Breast epithelium (tissue), 4 donors: Measurements from ENCODE around the gene C16orf96. TPM values are rescaled to one million over a fixed set of nuclear protein-coding genes. Genes with fewer than 3 reads are reported as not detected.

ENCODE experiments used
- DNase-seq, 2 donors: peaks; one replicate each; pipeline ENCODE4 v3.0.0-alpha.2; 2019; ENCODE audit warnings: low spot score in 2 of 2
- H3K27ac ChIP-seq, 2 donors: fragments of 200-600 bp; sonication (generic) in 1 of 2; one replicate each; pipeline ENCODE4 v1.5.1; 2016 to 2019; ENCODE audit warnings: mild to moderate bottlenecking in 1 of 2
- H3K27me3 ChIP-seq, 2 donors: fragments of 200-600 bp; sonication (generic) in 1 of 2; one replicate each; pipeline versions ENCODE4 v1.5.1 to v1.6.0; 2017 to 2019; ENCODE audit warnings: control low read depth in 1 of 2, mild to moderate bottlenecking in 1 of 2
- H3K36me3 ChIP-seq: fragments of 200-600 bp; one replicate; pipeline ENCODE4 v1.5.1; 2019
- H3K4me1 ChIP-seq, 2 donors: fragments of 200-600 bp; sonication (generic); one replicate each; pipeline ENCODE4 v1.5.1; 2016 to 2019; ENCODE audit warnings: control low read depth in 1 of 2
- H3K4me3 ChIP-seq, 3 donors: fragments of 200-600 bp; sonication (generic); 1 replicate in 2 of 3; 2 replicates in 1 of 3; pipeline ENCODE4 v1.5.1; 2016 to 2019; ENCODE audit warnings: mild to moderate bottlenecking in 3 of 3, moderate library complexity in 2 of 3
- H3K9me3 ChIP-seq, 2 donors: fragments of 200-600 bp; sonication (generic) in 1 of 2; one replicate each; pipeline ENCODE4 v1.5.1; 2016 to 2019; ENCODE audit warnings: control low read depth in 1 of 2
- POLR2A ChIP-seq: fragments of 450-650 bp; IDR thresholded peaks from one replicate; pipeline ENCODE4 v1.6.1; 2016; ENCODE audit warnings: antibody characterized with exemption, mild to moderate bottlenecking, moderate library complexity
- POLR2AphosphoS5 ChIP-seq, 3 donors: sonication (generic); formaldehyde crosslinking; IDR thresholded peaks; one replicate each; pipeline ENCODE4 v1.6.1; 2017; ENCODE audit warnings: antibody characterized with exemption in 3 of 3
- intact Hi-C: fragments of 100-400 bp; cut with DNase I; formaldehyde crosslinking; loops from one replicate; pipeline ENCODE4 v1.15.1; 2023; ENCODE audit warnings: low total_unique reads
- total RNA-seq, 3 donors: library from RNA; depleted of rRNA; stranded (reverse); fragments of >200 nt; gene quantifications; one replicate each; pipeline ENCODE4 v1.1.0, GENCODE V29; 2016
- TF ChIP-seq, protein P1 (sequence below), 3 donors: fragments of 450-650 bp; IDR thresholded peaks; one replicate each; pipeline ENCODE4 v1.5.1; 2016 to 2017; ENCODE audit warnings: antibody characterized with exemption in 3 of 3, mild to moderate bottlenecking in 3 of 3, moderate library complexity in 3 of 3

Gene C16orf96
- total RNA-seq, 3 donors from 2014 or later, result not detected

DNA sequence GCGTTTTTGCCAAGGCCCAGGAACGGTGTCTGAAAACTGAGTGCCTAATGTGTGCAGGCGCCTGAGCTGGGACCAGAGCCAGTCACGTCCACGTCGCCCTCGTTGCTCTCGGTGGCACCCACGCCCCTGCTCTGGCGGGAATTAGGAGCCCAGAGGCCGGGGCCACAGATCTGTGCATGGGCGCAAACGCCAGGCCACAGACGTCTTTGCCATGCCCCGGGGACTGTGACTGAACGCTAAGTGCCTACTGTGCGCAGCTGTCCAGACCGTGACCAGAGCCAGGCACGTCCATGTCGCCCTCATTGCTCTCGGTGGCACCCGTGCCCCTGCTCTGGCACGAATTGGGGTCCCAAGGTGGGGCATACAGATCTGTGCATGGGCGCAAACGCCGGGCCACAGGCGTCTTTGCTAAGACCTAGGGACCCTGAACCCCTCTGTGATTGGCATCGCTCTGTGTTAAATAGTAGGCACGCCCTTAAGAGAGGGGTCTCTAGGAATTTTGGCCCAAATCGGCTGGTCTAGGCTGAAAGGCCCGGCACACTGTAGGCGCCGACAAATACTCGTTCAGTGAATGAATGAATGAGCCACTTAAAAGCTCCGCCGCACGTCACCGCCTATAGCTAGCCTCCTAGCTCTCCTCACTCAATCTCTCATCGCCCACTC, 59.4 kb downstream of the C16orf96 start:
- peak in 1 of 2 donors; percentile 52 for DNase-seq
- Histone ChIP-seq H3K9me3 (no peaks in the 10 kb centered on the region), H3K36me3 (no peaks in the 10 kb centered on the region), H3K4me1 (peaks cover 18 to 23% of the 10 kb centered on the region in 2 donors), H3K27me3 (no peaks in the 10 kb centered on the region), H3K27ac (peak overlapping the region; percentile 97 to 98), H3K4me3 (peak overlapping the region; percentile 91 to 95 (median 91))
- intact Hi-C loops, result no loop called here
- TF ChIP-seq, protein P1, sequence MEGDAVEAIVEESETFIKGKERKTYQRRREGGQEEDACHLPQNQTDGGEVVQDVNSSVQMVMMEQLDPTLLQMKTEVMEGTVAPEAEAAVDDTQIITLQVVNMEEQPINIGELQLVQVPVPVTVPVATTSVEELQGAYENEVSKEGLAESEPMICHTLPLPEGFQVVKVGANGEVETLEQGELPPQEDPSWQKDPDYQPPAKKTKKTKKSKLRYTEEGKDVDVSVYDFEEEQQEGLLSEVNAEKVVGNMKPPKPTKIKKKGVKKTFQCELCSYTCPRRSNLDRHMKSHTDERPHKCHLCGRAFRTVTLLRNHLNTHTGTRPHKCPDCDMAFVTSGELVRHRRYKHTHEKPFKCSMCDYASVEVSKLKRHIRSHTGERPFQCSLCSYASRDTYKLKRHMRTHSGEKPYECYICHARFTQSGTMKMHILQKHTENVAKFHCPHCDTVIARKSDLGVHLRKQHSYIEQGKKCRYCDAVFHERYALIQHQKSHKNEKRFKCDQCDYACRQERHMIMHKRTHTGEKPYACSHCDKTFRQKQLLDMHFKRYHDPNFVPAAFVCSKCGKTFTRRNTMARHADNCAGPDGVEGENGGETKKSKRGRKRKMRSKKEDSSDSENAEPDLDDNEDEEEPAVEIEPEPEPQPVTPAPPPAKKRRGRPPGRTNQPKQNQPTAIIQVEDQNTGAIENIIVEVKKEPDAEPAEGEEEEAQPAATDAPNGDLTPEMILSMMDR (IDR thresholded peaks at IDR 0.05), result no peak
- no peak for TF ChIP-seq POLR2A

DNA sequence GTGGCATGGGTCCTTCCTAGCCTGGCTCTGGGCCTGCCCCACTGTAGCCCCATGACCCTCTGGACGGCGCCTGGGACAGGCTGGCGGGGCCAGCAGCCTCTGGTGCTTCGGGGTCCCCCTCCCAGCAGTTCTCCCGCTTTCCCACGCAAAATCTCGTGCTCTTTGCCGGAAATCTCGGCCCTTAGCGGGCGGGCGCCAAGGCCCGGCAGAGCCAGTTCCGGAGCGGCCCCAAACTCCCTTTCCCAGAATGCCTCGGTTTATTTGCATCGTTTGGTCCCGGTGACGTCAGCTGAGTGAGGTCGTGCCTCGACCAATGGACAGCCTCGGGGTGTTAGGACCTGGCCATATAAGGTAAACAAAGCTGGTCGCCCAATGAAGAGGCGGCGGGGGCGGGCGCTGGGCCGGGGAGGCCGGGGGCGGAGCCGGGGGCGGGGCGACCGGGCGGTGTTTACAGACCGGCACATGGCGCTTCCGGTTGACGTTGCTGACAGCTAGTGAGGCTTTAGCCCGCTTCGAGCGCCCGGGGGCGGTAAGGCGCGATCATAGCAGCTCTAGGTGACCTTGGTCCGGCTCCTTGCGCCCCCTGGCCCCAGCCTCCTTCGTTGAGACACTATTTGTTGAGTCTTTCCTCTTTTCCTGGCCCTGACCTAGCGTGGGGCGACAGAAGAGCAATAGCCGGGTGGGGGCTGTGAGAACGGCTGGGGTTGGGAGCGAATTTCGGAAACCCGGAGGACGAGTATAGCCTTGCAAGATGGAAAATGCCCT, 60.1 kb downstream of the C16orf96 start:
- no peaks in the 10 kb centered on the region for H3K27me3 ChIP-seq
- H3K27ac ChIP-seq, result peak overlapping the region; percentile 97 to 98
- peak; percentile 100 for DNase-seq
- H3K36me3 ChIP-seq, result no peaks in the 10 kb centered on the region
- peaks cover 18 to 23% of the 10 kb centered on the region in 2 donors for H3K4me1 ChIP-seq
- TF ChIP-seq, protein P1 (IDR thresholded peaks at IDR 0.05), result peak in 1 of 3 donors; percentile 29
- peak; percentile 65 to 92 (median 69) for TF ChIP-seq POLR2AphosphoS5 (IDR thresholded peaks at IDR 0.05)
- TF ChIP-seq POLR2A, result peak; percentile 61
- H3K9me3 ChIP-seq, result no peaks in the 10 kb centered on the region
- peak overlapping the region; percentile 45 to 95 (median 91) for H3K4me3 ChIP-seq
- intact Hi-C loops, result no loop called here

DNA sequence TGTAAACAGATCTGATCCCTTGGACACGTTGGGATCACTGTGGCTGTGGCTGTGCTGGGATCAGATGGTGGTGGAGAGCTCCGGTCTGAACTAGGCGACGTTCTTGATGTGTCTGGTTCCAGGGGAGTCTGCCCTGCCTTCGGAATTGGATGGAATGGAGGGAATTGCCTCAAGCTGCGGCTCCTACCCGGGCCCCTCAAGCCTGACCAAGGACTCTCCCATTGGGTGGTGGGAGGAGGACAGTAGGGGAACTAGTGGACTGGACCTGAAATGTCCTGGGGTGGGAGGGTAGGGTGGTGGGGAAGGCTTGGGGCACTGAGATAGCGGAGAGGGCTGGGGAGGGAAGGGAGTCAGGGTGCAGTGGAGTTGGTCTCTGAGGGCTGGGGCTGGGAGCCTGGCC, 61.7 kb downstream of the C16orf96 start:
- Histone ChIP-seq H3K4me3 (peak overlapping the region in 2 of 3 donors; percentile 91 to 95), H3K9me3 (no peaks in the 10 kb centered on the region), H3K4me1 (peaks cover 11 to 16% of the 10 kb centered on the region in 2 donors), H3K27ac (peak overlapping the region; percentile 97 to 98), H3K27me3 (no peaks in the 10 kb centered on the region), H3K36me3 (no peaks in the 10 kb centered on the region)
- intact Hi-C loops, result loop anchor here (2.0 kb wide), 1 partner anchor 75 kb away; the partner anchor contains the start of gene NUDT16L1
- no peak for TF ChIP-seq POLR2AphosphoS5 (IDR thresholded peaks at IDR 0.05)
- TF ChIP-seq, protein P1 (IDR thresholded peaks at IDR 0.05), result no peak
- no peak for TF ChIP-seq POLR2A
- DNase-seq, result no peak

DNA sequence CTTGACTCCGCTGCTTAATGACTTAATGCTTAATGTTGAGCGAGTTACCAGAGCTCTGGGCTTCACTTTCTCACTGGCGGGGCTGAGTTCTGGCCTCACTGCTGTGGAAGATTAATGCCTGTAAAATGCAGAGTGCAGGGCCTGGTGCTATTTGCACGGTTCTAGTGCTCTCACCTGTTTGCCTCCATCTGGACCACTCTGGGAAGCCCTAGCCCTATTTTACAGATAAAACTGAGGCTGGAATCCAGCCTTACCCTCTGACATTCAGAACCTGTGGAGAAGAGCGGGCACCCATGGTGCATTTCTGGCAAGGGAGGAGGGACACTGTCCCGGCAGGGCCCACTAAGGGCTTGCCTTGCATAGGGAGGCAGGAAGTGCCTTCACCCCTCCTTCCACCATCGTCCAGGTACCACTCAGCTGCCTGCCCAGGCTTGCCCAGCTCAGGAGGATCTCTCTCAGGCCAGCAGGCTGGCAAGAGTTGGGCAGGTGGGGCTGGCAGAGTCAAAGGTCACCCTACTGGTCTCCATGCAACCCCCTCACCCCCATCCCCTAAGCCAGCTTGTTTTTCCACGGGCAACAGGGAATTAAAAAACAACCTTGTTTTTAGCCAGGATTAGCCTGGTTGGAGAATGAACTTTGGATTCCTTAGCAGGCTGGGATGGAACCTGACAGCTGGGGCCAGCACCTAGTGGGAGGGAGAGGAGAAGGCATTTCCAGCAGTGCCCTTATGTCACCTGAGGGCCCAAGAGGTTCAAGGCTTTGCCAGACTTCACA, 62.7 kb downstream of the C16orf96 start:
- H3K4me1 ChIP-seq, result peaks cover 8 to 9% of the 10 kb centered on the region in 2 donors
- H3K36me3 ChIP-seq, result no peaks in the 10 kb centered on the region
- no peaks in the 10 kb centered on the region for H3K27me3 ChIP-seq
- TF ChIP-seq, protein P1 (IDR thresholded peaks at IDR 0.05), result no peak
- TF ChIP-seq POLR2A, result no peak
- peak overlapping the region in 1 of 3 donors; percentile 91 for H3K4me3 ChIP-seq
- peak overlapping the region; percentile 97 to 98 for H3K27ac ChIP-seq
- peak in 1 of 2 donors; percentile 66 for DNase-seq
- H3K9me3 ChIP-seq, result no peaks in the 10 kb centered on the region
- intact Hi-C loops, result loop anchor here (2.0 kb wide), 1 partner anchor 74 kb away; the partner anchor contains the start of gene NUDT16L1
